Measurements from ENCODE around the gene RXFP1. TPM values are rescaled to one million over a fixed set of nuclear protein-coding genes. Genes with fewer than 3 reads are reported as not detected.

The RXFP1 gene
- total RNA-seq, 2 donors from 2014 or later, result not detected

DNA sequence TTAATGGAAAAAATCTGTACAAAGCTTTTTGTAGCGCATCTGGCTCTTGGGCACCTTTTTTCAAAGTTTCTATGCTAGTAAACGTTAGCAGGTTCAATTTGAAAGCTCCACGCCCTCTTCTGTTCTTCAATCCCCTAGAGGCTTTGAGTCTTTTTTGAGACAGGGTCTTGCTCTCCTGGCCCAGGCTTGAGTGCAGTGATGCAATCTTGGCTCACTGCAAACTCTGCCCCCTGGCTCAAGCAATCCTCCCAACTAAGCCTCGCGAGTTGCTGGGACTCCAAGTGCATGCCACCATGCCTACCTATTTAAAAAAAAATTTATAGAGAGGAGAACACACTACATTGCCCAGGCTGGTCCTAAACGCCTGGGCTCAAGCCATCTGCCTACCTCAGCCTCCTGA, 9.2 kb downstream of the RXFP1 start:
- no peak overlapping the region for H3K27ac Mint-ChIP-seq
- no peaks in the 10 kb centered on the region for H3K9me3 Mint-ChIP-seq

DNA sequence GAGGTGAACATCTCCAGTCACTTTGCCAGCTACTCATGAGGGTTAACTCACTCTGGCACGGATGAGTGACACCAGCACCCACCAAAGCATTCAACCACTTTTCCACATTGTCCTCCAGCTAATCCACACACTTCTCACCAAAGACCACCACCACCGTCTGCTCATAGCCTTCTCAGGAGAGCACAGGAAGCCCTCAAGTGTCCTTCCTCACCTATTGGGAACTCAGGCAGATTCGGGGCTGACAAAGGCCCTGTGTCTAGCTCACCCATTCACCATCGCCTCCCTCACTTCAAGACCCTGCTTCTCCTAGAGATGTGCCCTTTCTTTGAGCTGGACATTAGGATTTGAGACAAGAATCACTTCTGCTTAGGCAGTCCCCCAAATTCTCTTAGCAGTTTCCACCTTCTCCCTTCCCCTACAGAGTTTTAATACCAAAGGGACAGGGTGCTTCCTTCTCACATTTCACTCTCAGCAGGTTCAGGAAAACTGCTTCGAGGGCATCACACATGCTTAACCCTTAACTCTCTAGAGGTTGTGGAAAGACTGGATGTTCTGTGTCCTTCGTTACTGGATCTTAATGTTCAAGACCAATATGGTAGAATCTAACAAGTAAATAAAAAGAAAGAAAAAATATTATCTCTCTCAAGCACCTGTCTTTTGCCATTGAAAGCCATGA, 11.0 kb downstream of the RXFP1 start:
- no peaks in the 10 kb centered on the region for H3K36me3 Mint-ChIP-seq (ENCODE audit: insufficient read depth in 2 of 2)
- ATAC-seq (replicated peaks in 1 of 2), result no peak
- H3K4me1 Mint-ChIP-seq (ENCODE audit: low read depth), result peaks cover 11% of the 10 kb centered on the region
- no peak for DNase-seq
- H3K27me3 Mint-ChIP-seq (ENCODE audit: low read depth), result peaks cover 19% of the 10 kb centered on the region
- H3K9me3 Mint-ChIP-seq, result no peaks in the 10 kb centered on the region
- no peak overlapping the region for H3K4me3 Mint-ChIP-seq
- no peak overlapping the region for H3K27ac Mint-ChIP-seq

More for the DNA sequence above, 9.2 kb downstream of the RXFP1 start:
- H3K4me3 Mint-ChIP-seq, result no peak overlapping the region
- H3K36me3 Mint-ChIP-seq (ENCODE audit: insufficient read depth in 2 of 2), result no peaks in the 10 kb centered on the region
- ATAC-seq (replicated peaks in 1 of 2), result no peak
- H3K4me1 Mint-ChIP-seq (ENCODE audit: low read depth), result peaks cover 11% of the 10 kb centered on the region
- DNase-seq, result no peak
- H3K27me3 Mint-ChIP-seq (ENCODE audit: low read depth), result peaks cover 13% of the 10 kb centered on the region

DNA sequence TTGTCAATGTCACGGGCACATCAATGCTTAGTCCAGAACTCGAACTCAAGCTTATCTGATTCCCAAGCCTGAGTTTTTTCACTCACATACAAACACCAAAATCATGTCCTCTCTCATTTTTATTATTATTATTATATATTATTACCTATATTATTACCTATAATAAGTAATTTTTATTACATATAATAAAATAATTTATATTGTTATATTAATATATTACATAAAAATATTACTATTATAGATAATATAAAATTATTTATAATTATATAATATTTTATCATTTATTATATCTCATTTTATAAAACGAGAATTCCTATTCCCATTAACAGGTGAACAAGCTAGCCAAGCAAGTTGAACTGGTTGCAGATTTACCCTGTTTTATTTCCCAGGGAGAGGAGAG, 13.0 kb downstream of the RXFP1 start:
- Mint-ChIP-seq H3K4me3 (no peak overlapping the region), H3K4me1 (ENCODE audit: low read depth) (peaks cover 11% of the 10 kb centered on the region), H3K9me3 (no peaks in the 10 kb centered on the region), H3K27ac (no peak overlapping the region), H3K27me3 (ENCODE audit: low read depth) (peaks cover 21% of the 10 kb centered on the region), H3K36me3 (ENCODE audit: insufficient read depth in 2 of 2) (no peaks in the 10 kb centered on the region)
- no peak for ATAC-seq (replicated peaks in 1 of 2)
- no peak for DNase-seq

DNA sequence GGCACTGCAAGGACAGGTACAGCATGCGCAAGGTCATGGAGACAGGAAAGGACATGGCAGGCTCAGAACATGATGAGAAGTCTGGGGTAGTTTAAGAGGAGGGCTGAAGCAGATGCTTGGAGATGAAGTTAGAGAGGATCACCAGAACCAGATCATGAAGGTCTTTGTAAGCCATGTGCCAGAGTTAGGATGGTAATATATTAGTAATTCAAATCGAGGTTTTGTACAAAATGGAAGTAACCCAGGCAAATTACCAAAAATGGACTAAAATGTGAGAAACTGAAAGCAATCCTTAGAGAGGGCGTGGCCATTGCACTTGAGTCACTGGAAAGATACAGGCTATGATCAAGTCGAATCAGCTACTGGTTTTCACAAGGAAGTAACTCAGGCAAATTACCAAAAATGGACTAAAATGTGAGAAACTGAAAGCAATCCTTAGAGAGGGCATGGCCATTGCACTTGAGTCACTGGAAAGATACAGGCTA, 13.5 kb downstream of the RXFP1 start:
- Mint-ChIP-seq H3K27ac (no peak overlapping the region), H3K27me3 (ENCODE audit: low read depth) (peaks cover 17% of the 10 kb centered on the region), H3K36me3 (ENCODE audit: insufficient read depth in 2 of 2) (no peaks in the 10 kb centered on the region), H3K9me3 (no peaks in the 10 kb centered on the region), H3K4me3 (no peak overlapping the region), H3K4me1 (ENCODE audit: low read depth) (peaks cover 11% of the 10 kb centered on the region)
- ATAC-seq (replicated peaks in 1 of 2) (peak; percentile 70 to 83), DNase-seq (peak in 1 of 2 donors; percentile 14)

DNA sequence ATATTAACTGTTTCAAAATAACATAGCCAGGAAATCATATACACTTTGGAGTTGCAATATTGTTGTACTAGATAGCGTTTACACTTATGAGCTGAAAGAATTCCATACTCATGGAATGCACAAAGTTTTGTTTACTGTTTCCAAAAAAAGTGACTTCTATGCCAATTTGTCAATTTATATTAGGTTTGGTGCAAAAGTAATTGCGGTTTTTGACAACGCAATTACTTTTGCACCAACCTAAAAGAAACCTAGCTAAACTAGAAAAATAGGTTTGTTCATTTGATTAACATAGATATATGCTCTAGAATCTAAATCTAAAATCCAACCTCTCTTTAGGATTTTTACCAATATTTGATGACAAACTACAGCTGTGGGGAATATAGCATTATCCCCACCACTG, 15.2 kb downstream of the RXFP1 start:
- no peak overlapping the region for H3K4me3 Mint-ChIP-seq
- ATAC-seq (replicated peaks in 1 of 2), result no peak
- H3K27ac Mint-ChIP-seq, result no peak overlapping the region
- H3K27me3 Mint-ChIP-seq (ENCODE audit: low read depth), result peaks cover 17% of the 10 kb centered on the region
- peaks cover 11% of the 10 kb centered on the region for H3K4me1 Mint-ChIP-seq (ENCODE audit: low read depth)
- H3K9me3 Mint-ChIP-seq, result no peaks in the 10 kb centered on the region
- no peak for DNase-seq
- H3K36me3 Mint-ChIP-seq (ENCODE audit: insufficient read depth in 2 of 2), result no peaks in the 10 kb centered on the region

DNA sequence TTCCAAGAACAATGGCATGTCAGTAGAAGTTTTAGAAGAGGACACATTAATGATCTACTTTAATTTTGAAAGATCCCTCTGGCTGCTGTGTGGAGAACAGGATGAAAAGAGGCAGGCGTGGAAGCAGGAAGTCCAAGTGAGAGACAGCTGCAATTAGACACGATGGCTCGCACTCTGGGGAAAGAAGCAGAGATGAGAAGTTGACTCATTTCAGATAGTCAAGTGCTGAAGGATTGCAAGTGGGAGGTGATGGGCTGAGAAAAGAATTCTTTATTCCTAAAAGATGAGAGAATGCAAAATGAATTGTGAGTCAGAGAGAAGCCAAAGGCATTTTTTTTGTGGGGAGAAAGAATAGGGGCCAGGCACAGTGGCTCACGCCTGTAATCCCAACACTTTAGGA, 16.5 kb downstream of the RXFP1 start:
- no peaks in the 10 kb centered on the region for H3K36me3 Mint-ChIP-seq (ENCODE audit: insufficient read depth in 2 of 2)
- H3K4me3 Mint-ChIP-seq, result no peak overlapping the region
- H3K27me3 Mint-ChIP-seq (ENCODE audit: low read depth), result peaks cover 17% of the 10 kb centered on the region
- no peaks in the 10 kb centered on the region for H3K9me3 Mint-ChIP-seq
- DNase-seq (no peak), ATAC-seq (replicated peaks in 1 of 2) (no peak)
- H3K4me1 Mint-ChIP-seq (ENCODE audit: low read depth), result peaks cover 17% of the 10 kb centered on the region
- H3K27ac Mint-ChIP-seq, result no peak overlapping the region

DNA sequence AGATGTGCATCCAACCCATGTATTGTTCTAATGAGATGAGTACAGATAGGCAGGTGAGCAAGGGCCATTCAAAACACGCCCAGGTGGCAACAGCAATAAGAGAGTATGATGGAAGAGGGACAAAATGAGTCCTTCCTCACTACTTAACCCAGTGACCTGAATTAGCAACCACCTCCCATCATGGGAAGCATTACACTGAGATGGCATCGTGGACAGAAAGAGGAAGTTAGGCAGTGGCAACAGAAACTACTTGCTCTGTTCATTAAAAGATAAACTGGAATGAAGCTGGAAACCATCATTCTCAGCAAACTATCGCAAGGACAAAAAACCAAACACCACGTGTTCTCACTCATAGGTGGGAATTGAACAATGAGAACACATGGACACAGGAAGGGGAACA, 17.2 kb downstream of the RXFP1 start:
- ATAC-seq (replicated peaks in 1 of 2) (no peak), DNase-seq (no peak)
- Mint-ChIP-seq H3K4me3 (no peak overlapping the region), H3K27me3 (ENCODE audit: low read depth) (peaks cover 17% of the 10 kb centered on the region), H3K4me1 (ENCODE audit: low read depth) (peaks cover 17% of the 10 kb centered on the region), H3K9me3 (no peaks in the 10 kb centered on the region), H3K36me3 (ENCODE audit: insufficient read depth in 2 of 2) (no peaks in the 10 kb centered on the region), H3K27ac (no peak overlapping the region)

DNA sequence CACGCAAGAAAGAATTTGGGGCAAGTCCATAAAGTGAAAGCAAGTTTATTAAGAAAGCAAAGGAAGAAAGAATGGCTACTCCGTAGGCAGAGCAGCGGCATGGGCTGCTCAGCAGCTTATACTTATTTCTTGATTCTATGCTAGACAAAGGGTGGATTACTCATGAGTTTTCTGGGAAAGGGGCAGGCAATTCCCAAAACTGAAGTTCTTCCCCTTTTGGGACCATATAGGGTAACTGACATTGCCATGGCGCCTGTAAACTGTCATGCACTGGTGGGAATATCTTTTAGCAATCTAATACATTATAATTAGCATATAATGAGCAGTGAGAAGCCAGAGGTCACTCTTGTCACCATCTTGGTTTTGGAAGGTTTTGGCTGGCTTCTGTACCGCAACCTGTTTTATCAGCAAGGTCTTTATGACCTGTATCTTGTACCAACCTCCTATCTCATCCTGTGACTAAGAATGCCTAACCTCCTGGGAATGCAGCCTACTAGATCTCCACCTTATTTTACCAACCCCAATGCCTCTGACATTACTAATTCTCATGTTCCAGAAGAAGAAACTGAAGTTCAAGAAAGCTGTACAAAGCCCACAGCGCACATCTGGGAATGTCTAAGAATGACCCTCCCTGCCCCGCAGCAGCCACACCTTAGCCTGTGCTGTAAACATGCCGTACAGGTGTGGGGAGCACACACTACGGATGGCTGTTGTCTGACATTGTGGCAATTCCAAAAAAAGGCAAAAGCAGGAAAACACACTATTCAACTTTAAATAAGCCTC, 18.6 kb downstream of the RXFP1 start:
- peaks cover 13% of the 10 kb centered on the region for H3K4me1 Mint-ChIP-seq (ENCODE audit: low read depth)
- DNase-seq (no peak), ATAC-seq (replicated peaks in 1 of 2) (no peak)
- H3K4me3 Mint-ChIP-seq, result no peak overlapping the region
- H3K36me3 Mint-ChIP-seq (ENCODE audit: insufficient read depth in 2 of 2), result no peaks in the 10 kb centered on the region
- peaks cover 17% of the 10 kb centered on the region for H3K27me3 Mint-ChIP-seq (ENCODE audit: low read depth)
- no peaks in the 10 kb centered on the region for H3K9me3 Mint-ChIP-seq
- no peak overlapping the region for H3K27ac Mint-ChIP-seq

DNA sequence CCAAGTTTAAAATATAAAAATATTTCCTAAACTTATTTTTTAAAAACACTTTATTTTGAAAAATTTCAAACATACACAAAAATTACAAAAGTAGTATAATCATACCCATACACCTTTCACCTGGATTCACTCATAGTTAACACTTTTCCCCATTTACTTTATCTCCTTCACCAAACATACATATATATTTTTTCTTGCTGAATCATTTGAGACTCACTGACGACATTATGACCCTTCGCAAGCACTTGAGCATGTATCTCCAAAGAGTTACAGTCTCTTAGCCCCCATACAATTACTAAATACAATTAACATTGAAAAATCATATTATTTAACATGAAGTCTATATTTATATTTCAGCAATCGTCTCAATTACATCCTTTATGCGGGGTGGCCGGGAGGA, 19.8 kb downstream of the RXFP1 start:
- no peak for ATAC-seq (replicated peaks in 1 of 2)
- Mint-ChIP-seq H3K27me3 (ENCODE audit: low read depth) (peaks cover 17% of the 10 kb centered on the region), H3K36me3 (ENCODE audit: insufficient read depth in 2 of 2) (no peaks in the 10 kb centered on the region), H3K4me1 (ENCODE audit: low read depth) (peaks cover 7% of the 10 kb centered on the region), H3K27ac (no peak overlapping the region), H3K4me3 (no peak overlapping the region), H3K9me3 (no peaks in the 10 kb centered on the region)
- DNase-seq, result no peak

DNA sequence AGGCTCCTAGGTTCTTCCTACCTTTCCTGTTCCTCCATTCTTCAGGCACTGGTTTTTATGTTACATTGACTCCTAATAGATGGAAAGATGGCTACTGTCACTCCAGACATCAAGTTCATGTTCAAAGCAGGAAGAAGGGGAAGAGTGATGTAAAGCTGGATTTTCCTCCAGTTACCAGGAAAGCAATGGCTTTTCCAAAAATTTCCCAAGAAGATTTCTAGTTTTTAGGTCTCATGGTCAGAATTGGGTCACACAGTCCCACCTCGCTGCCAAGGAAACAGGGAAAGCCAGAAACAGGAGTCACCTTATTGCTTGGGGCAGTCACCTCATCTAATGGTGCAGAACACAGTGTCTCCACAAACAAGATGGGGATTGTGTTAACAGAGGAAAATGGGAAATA, 21.5 kb downstream of the RXFP1 start:
- DNase-seq (no peak), ATAC-seq (replicated peaks in 1 of 2) (no peak)
- Mint-ChIP-seq H3K27me3 (ENCODE audit: low read depth) (peaks cover 6% of the 10 kb centered on the region), H3K9me3 (peaks cover 2 to 7% of the 10 kb centered on the region in 2 donors), H3K4me3 (no peak overlapping the region), H3K36me3 (ENCODE audit: insufficient read depth in 2 of 2) (no peaks in the 10 kb centered on the region), H3K4me1 (ENCODE audit: low read depth) (peaks cover 7% of the 10 kb centered on the region), H3K27ac (no peak overlapping the region)

DNA sequence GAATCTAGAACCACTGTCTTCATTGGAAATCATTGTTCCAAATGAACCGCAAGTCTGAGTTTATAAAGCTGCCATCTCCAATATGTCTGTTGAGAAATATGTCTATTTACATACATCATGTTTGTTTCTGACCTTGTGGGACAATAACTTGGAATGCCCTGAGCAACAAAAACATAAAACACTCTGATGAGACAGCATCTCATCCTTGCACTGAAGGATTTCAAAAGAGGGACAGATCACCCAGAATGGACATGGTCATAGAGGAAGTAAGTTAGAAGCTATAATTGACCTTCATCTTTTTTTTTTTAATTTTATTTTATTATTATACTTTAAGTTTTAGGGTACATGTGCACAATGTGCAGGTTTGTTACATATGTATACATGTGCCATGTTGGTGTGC, 22.5 kb downstream of the RXFP1 start:
- Mint-ChIP-seq H3K27ac (no peak overlapping the region), H3K36me3 (ENCODE audit: insufficient read depth in 2 of 2) (no peaks in the 10 kb centered on the region), H3K4me1 (ENCODE audit: low read depth) (peaks cover 7% of the 10 kb centered on the region), H3K9me3 (peaks cover 2 to 7% of the 10 kb centered on the region in 2 donors), H3K27me3 (ENCODE audit: low read depth) (peaks cover 4% of the 10 kb centered on the region), H3K4me3 (no peak overlapping the region)
- DNase-seq (no peak), ATAC-seq (replicated peaks in 1 of 2) (no peak)

DNA sequence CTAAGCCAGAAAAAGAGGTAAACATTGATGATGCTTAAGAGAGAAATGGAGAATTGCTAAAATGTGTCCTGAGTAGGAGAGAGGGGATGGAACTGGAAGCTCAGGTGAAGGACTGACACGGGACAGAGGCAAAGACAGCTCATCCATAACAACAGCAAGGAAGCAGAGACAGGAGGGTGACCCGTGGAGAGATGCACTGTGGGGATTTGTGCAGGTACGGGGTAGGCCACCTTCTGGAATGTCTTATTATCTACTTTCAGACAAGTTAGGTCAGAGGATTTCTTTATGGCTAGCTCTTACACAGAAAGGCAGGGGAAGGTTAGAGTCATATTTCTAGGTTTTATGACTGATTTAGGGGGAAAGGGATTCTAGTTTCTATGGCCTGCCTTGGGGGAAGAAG, 31.7 kb downstream of the RXFP1 start:
- DNase-seq (no peak), ATAC-seq (replicated peaks in 1 of 2) (no peak)
- Mint-ChIP-seq H3K4me3 (no peak overlapping the region), H3K27ac (no peak overlapping the region), H3K27me3 (ENCODE audit: low read depth) (peaks cover 15% of the 10 kb centered on the region), H3K4me1 (ENCODE audit: low read depth) (no peaks in the 10 kb centered on the region), H3K9me3 (no peaks in the 10 kb centered on the region), H3K36me3 (ENCODE audit: insufficient read depth in 2 of 2) (no peaks in the 10 kb centered on the region)

DNA sequence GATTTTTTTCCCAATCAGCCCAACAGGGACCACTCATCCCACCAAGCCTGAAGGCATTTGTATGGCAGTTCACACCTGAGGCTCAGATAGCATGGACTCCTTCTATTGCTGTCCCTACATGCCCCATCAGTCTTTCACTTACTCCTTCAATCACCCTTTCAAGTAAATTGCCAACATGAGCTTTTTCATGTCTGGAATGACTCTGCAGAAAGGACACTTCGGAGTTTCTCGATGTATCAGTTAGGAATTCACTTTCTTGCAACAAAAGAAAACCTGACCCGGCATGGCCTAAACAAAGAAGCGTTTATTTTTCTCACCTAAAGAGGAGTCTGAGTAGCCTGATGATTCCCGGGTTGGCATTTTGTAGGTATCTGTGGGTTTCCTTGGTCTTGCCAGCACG, 38.6 kb downstream of the RXFP1 start:
- Mint-ChIP-seq H3K9me3 (no peaks in the 10 kb centered on the region), H3K36me3 (ENCODE audit: insufficient read depth in 2 of 2) (no peaks in the 10 kb centered on the region), H3K4me3 (no peak overlapping the region), H3K27ac (no peak overlapping the region), H3K27me3 (ENCODE audit: low read depth) (peaks cover 9% of the 10 kb centered on the region), H3K4me1 (ENCODE audit: low read depth) (no peaks in the 10 kb centered on the region)
- no peak for DNase-seq
- ATAC-seq (replicated peaks in 1 of 2), result no peak

Measured in activated T-cell treated with anti-CD3 and anti-CD28 coated beads, Interleukin-2, amount 50 U/mL, for 72 hours (primary cell).